Esophagus (tissue), 2 donors: ENCODE measurements around the gene MAPKAPK2. TPM values are rescaled to one million over a fixed set of nuclear protein-coding genes. Genes with fewer than 3 reads are reported as not detected.

Source experiments
- H3K27ac ChIP-seq, 2 donors: one replicate each; pipeline ENCODE4 v1.5.1; 2013; ENCODE audit warnings: low read depth in 2 of 2, mild to moderate bottlenecking in 2 of 2, inconsistent platforms in 1 of 2, low read length in 1 of 2, moderate library complexity in 1 of 2
- H3K27me3 ChIP-seq, 2 donors: one replicate each; pipeline ENCODE4 v1.6.1; 2013; ENCODE audit warnings: low read length in 2 of 2, control low read depth in 1 of 2, mild to moderate bottlenecking in 1 of 2; ENCODE audit not compliant: insufficient read depth in 2 of 2, control insufficient read depth in 1 of 2
- H3K36me3 ChIP-seq, 2 donors: one replicate each; pipeline ENCODE4 v1.6.1; 2013; ENCODE audit warnings: low read length in 1 of 2; ENCODE audit not compliant: control insufficient read depth in 2 of 2, insufficient read depth in 2 of 2
- H3K4me1 ChIP-seq, 2 donors: one replicate each; pipeline ENCODE4 v1.6.1; 2013; ENCODE audit warnings: low read length in 1 of 2; ENCODE audit not compliant: control insufficient read depth in 2 of 2, insufficient read depth in 2 of 2
- H3K4me3 ChIP-seq, 2 donors: one replicate each; pipeline ENCODE4 v1.5.1; 2013; ENCODE audit warnings: low read length in 2 of 2, mild to moderate bottlenecking in 2 of 2, low read depth in 1 of 2, moderate library complexity in 1 of 2
- H3K9me3 ChIP-seq, 2 donors: one replicate each; pipeline ENCODE4 v1.6.1; 2013; ENCODE audit warnings: mild to moderate bottlenecking in 2 of 2, low read depth in 1 of 2, low read length in 1 of 2, moderate library complexity in 1 of 2; ENCODE audit not compliant: control insufficient read depth in 2 of 2, insufficient read depth in 1 of 2
- WGBS, 2 donors: extraction: QIAGEN DNeasy Blood & Tissue Kit; methylation state at CpG; one replicate each; pipeline ENCODE4 v1.1.7; 2013; 5-methylcytosine and 5-hydroxymethylcytosine counted together
- polyA plus RNA-seq, 2 donors: library from polyadenylated mRNA; stranded (reverse); fragments of 200-250 nt; gene quantifications; one replicate each; pipeline ENCODE4 v1.2.3, GENCODE V29; 2013
- donor health status: healthy with polysubstance abuse.
- donor health status: Bipolar disorder and iron deficiency.

Gene MAPKAPK2
- polyA plus RNA-seq, 2 donors = 28.0 to 35.1 TPM

DNA sequence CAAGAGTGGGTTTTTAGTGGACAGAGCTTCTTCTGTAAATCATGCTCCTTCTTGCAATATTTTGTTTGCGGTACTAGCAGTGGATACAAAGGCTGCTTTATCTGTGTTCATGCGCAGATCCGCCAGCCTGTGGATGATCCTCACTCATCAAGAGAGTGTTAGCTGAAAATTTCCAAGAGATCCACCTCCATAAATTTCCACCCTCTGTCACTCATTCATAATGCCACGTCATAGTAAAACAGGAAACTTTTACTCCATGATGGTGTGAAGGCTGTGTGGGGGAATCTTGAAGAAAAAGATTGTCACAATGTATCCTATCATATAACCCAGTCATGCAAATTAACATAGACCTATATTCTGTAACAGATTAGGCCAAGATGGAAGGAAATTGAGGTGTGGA lies 4.4 kb upstream of the MAPKAPK2 start:
- Histone ChIP-seq H3K27me3 (no peaks in the 10 kb centered on the region), H3K4me1 (peaks cover under 1 to 1% of the 10 kb centered on the region in 2 donors), H3K9me3 (no peaks in the 10 kb centered on the region), H3K4me3 (no peak overlapping the region), H3K36me3 (no peaks in the 10 kb centered on the region), H3K27ac (no peak overlapping the region)
- 84 to 87% methylated on average over 4 of the region's 4 CpGs for WGBS, 2 donors

GRCh38 chr1:206681359-206681758 lies 3.3 kb upstream of the MAPKAPK2 start:
- H3K27ac ChIP-seq = no peak overlapping the region
- H3K9me3 ChIP-seq = no peaks in the 10 kb centered on the region
- H3K27me3 ChIP-seq = no peaks in the 10 kb centered on the region
- H3K4me1 ChIP-seq = no peaks in the 10 kb centered on the region
- no peak overlapping the region for H3K4me3 ChIP-seq
- H3K36me3 ChIP-seq = no peaks in the 10 kb centered on the region
- 63 to 80% methylated on average over 2 of the region's 2 CpGs for WGBS, 2 donors

DNA sequence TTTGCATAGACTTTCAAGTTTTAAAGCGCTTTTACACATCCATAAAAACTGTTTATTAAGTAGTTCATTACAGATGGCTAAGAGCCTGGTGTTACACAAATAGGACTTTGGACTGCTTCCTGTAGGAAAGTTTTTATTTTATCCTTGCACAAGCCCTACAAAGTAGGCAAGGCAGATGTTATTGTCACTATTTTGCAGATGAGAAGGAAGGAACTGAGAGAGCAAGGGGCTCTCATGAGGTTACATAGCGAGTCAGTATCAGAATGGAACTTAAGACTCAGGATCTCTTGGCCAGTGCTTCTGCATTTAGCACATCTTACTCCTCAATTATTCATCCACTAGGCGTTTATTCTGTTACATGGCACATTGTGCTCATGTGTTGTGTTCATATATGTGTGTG lies 2.6 kb upstream of the MAPKAPK2 start:
- H3K36me3 ChIP-seq = no peaks in the 10 kb centered on the region
- H3K27ac ChIP-seq = no peak overlapping the region
- WGBS, 2 donors = 57 to 78% methylated on average over 3 of the region's 3 CpGs
- H3K27me3 ChIP-seq = no peaks in the 10 kb centered on the region
- no peaks in the 10 kb centered on the region for H3K9me3 ChIP-seq
- H3K4me1 ChIP-seq = no peaks in the 10 kb centered on the region
- no peak overlapping the region for H3K4me3 ChIP-seq

- Histone ChIP-seq H3K9me3 (no peaks in the 10 kb centered on the region), H3K36me3 (no peaks in the 10 kb centered on the region), H3K27me3 (no peaks in the 10 kb centered on the region), H3K27ac (no peak overlapping the region), H3K4me3 (no peak overlapping the region), H3K4me1 (peaks cover 4 to 6% of the 10 kb centered on the region in 2 donors)
- WGBS, 2 donors = 89 to 92% methylated on average over 6 of the region's 6 CpGs
Measured at GRCh38 chr1:206683313-206683712, 1.4 kb upstream of the MAPKAPK2 start.

DNA sequence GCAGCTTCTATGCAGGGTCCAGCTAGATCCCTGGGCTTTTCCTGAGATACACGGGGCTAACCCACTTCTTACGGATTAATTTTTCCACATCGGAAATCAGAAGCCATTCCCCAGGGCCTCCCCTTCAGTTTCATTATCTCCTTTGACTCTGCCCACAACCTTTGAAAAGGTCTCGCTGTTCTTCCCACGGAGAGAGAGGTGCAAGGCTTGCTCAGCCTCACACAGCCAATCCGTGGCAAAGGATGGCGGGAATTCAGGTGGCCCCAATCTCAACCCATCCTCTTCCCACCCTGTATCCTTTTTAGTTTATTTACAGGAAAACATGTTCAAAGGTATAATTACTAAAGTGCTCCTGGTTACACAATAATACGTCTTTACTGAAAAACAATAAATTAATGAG lies 702 bp upstream of the MAPKAPK2 start:
- Histone ChIP-seq H3K27ac (no peak overlapping the region), H3K36me3 (no peaks in the 10 kb centered on the region), H3K4me3 (no peak overlapping the region), H3K9me3 (no peaks in the 10 kb centered on the region), H3K27me3 (no peaks in the 10 kb centered on the region), H3K4me1 (peaks cover 6 to 8% of the 10 kb centered on the region in 2 donors)
- WGBS, 2 donors = 59 to 65% methylated on average over 8 of the region's 8 CpGs

- H3K36me3 ChIP-seq = no peaks in the 10 kb centered on the region
- peaks cover 11 to 13% of the 10 kb centered on the region in 2 donors for H3K4me1 ChIP-seq
- H3K4me3 ChIP-seq = peak overlapping the region; percentile 76 to 90
- no peaks in the 10 kb centered on the region for H3K27me3 ChIP-seq
- 0 to 1% methylated on average over 22 to 48 of the region's 48 CpGs for WGBS, 2 donors
- H3K9me3 ChIP-seq = no peaks in the 10 kb centered on the region
- peak overlapping the region; percentile 96 to 99 for H3K27ac ChIP-seq
Measured at GRCh38 chr1:206685334-206685768, 646 bp downstream of the MAPKAPK2 start.

GRCh38 chr1:206685769-206686477 lies 1.2 kb downstream of the MAPKAPK2 start:
- Histone ChIP-seq H3K27ac (peak overlapping the region; percentile 96 to 99), H3K4me3 (peak overlapping the region; percentile 76 to 90), H3K36me3 (no peaks in the 10 kb centered on the region), H3K27me3 (no peaks in the 10 kb centered on the region), H3K4me1 (peaks cover 15 to 19% of the 10 kb centered on the region in 2 donors), H3K9me3 (no peaks in the 10 kb centered on the region)
- 0% methylated on average over 48 of the region's 48 CpGs for WGBS, 2 donors

DNA sequence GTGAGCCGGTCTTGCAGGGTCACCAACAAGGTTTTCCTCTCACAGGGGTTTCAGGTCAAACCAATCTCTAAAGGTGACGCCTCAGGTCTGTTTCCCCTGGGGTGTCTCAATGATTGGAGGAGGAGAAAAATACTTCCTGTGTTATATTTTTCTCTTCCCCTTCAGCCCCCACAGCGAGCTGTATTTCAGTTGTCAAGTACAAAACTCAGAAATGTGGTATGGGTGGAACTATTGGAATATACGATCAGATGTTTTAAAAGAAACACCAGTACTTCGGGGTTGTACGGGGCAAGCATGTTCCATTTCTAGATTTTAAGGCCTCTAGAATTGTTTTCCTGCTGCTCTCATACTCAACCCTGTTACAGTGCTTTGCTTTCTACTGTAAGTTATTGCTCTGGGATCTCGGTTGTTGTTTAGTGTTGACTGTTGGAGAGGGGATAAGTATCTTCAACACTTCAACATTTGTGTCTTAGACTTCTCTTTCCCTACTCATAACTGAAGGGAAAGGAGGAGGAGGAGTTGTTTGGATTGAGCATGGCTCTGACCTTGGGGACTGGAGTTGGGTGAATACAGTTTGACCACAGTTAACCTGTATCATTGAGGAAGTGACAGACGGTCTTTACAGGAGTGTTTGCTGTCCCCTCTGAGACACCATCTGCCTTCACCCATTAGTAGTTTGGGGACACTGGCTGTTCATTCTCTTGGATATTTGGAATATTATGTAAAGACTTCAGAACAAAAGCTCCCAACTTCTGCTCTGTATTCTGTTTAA lies 2.0 kb downstream of the MAPKAPK2 start:
- peak overlapping the region; percentile 96 to 99 for H3K27ac ChIP-seq
- H3K36me3 ChIP-seq = no peaks in the 10 kb centered on the region
- WGBS, 2 donors = 5 to 6% methylated on average over 8 of the region's 8 CpGs
- no peaks in the 10 kb centered on the region for H3K27me3 ChIP-seq
- peaks cover 15 to 24% of the 10 kb centered on the region in 2 donors for H3K4me1 ChIP-seq
- H3K9me3 ChIP-seq = no peaks in the 10 kb centered on the region
- peak overlapping the region; percentile 76 to 90 for H3K4me3 ChIP-seq

GRCh38 chr1:206687251-206687914 lies 2.7 kb downstream of the MAPKAPK2 start:
- peaks cover 15 to 24% of the 10 kb centered on the region in 2 donors for H3K4me1 ChIP-seq
- H3K36me3 ChIP-seq = no peaks in the 10 kb centered on the region
- 58 to 61% methylated on average over 7 of the region's 7 CpGs for WGBS, 2 donors
- no peaks in the 10 kb centered on the region for H3K9me3 ChIP-seq
- no peaks in the 10 kb centered on the region for H3K27me3 ChIP-seq
- peak overlapping the region in 1 of 2 donors; percentile 90 for H3K4me3 ChIP-seq
- H3K27ac ChIP-seq = no peak overlapping the region
